SK-N-SH treated with all-trans-retinoic acid at 6 μM for 48 hours (cell line): Measurements from ENCODE around the gene ANXA11.

Experiments
- PPARA ChIP-seq: fragments of 250-450 bp; sonication (Bioruptor Pico); IDR thresholded peaks from 2 replicates; pipeline ENCODE4 v1.5.0; 2020; ENCODE audit warnings: mild to moderate bottlenecking, borderline replicate concordance
- RARB ChIP-seq: fragments of 250-450 bp; sonication (Bioruptor Pico); IDR thresholded peaks from 2 replicates; pipeline ENCODE4 v1.8.0; 2021; ENCODE audit warnings: mild to moderate bottlenecking, moderate library complexity
- ZFP30 ChIP-seq: fragments of 450-650 bp; formaldehyde crosslinking; IDR thresholded peaks from 2 replicates; pipeline ENCODE4 v1.5.0; 2022; ENCODE audit warnings: mild to moderate bottlenecking, moderate library complexity
- ZNF565 ChIP-seq: fragments of 450-650 bp; formaldehyde crosslinking; conservative IDR thresholded peaks from 2 replicates; pipeline ENCODE4 v1.5.0; 2020; ENCODE audit warnings: low read depth, mild to moderate bottlenecking, moderate library complexity
- TF ChIP-seq, protein P1 (sequence below): fragments of 250-450 bp; sonication (Bioruptor Pico); IDR thresholded peaks from 2 replicates; pipeline ENCODE4 v1.8.0; 2020; ENCODE audit warnings: mild to moderate bottlenecking, moderate library complexity, borderline replicate concordance

GRCh38 chr10:80153460-80153859 lies 51.9 kb downstream of the ANXA11 start:
- no peak for TF ChIP-seq ZFP30 (CRISPR knock-in tag)
- TF ChIP-seq ZNF565 (CRISPR knock-in tag), result no peak
- no peak for TF ChIP-seq RARB (CRISPR knock-in tag)
- TF ChIP-seq, protein P1, sequence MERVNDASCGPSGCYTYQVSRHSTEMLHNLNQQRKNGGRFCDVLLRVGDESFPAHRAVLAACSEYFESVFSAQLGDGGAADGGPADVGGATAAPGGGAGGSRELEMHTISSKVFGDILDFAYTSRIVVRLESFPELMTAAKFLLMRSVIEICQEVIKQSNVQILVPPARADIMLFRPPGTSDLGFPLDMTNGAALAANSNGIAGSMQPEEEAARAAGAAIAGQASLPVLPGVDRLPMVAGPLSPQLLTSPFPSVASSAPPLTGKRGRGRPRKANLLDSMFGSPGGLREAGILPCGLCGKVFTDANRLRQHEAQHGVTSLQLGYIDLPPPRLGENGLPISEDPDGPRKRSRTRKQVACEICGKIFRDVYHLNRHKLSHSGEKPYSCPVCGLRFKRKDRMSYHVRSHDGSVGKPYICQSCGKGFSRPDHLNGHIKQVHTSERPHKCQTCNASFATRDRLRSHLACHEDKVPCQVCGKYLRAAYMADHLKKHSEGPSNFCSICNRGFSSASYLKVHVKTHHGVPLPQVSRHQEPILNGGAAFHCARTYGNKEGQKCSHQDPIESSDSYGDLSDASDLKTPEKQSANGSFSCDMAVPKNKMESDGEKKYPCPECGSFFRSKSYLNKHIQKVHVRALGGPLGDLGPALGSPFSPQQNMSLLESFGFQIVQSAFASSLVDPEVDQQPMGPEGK (CRISPR knock-in tag), result no peak
- TF ChIP-seq PPARA (CRISPR knock-in tag), result no peak
